GM21526 (cell line): Measurements from ENCODE around the gene FAM168A.
"Not testable (repeated sequence)": the region's sequence is repeated elsewhere in the genome, so short reads cannot be mapped to it uniquely, and the experiment has no call there.

Source experiments
- ATAC-seq: cut with Tn5 transposase; IDR thresholded peaks from one replicate; pipeline ENCODE4 v1.9.1; 2021; ENCODE audit warnings: moderate library complexity; ENCODE audit not compliant: unreplicated experiment, low FRiP score

FAM168A gene

DNA sequence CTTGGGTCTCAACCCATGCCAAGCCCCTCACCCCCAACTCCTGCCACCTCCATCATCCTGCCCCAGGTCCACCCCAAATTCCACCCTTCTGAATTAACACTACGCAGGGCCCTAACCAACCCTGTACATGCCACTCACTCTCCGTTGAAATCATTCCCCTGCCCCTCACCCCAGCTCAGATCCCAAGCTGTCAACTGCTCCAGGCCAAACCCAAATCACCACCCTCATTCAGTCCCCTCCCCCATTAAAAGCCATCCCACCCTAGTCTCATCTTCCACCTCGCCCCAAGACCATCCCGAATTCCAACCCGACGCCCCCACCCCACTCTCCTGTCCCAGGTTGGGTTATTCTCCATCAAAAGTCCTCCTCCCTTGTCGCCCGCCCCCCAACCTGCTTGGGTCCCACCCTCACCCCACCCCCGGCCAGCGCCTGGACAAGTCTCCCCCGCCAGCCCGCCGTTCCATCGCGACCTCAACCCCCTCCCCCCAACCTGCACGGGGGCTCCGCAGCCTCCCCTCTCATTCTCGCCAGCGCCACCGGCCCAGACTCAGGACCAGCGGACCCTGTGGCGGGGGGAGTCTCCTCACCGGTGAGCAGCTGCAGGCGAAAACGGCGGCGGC lies 466 bp downstream of the FAM168A start:
- no peak for ATAC-seq

DNA sequence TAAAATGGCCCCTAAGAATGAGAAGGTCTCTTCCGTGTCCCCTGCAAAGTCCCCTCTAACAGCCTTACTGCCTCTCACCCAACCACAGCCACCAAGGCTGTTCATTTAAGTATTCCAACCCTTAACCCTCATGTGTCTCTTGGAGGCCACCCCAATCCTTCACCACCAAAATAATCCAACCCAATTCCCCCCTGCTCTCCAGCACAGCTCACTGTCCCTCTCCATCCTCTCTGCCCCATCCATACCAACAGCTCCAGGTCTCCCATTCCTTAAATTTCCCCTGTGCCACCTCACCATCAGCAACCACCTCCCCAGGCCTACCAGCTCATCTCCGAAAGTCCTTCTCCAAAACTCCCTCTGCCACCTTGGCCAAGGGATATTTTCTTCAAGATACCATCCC lies 1.4 kb downstream of the FAM168A start:
- no peak for ATAC-seq

DNA sequence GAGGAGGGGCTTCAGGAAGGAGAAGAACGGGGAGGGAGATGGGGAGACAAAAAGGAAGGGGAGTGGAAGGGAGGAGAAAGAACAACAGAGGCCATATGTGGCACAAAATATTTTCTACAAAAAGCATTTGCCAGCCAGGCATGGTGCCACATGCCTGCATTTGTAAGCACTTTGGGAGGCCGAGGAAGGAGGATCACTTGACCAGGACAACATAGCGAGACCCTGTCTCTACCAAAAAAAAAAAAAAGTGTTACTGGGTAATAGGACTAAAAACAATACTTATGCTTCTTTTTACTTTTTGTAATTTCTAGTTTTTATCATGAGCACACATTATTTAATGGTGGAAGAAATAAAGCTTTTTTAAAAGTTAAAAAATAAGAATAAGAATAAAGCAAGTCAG lies 5.3 kb downstream of the FAM168A start:
- ATAC-seq: no peak

DNA sequence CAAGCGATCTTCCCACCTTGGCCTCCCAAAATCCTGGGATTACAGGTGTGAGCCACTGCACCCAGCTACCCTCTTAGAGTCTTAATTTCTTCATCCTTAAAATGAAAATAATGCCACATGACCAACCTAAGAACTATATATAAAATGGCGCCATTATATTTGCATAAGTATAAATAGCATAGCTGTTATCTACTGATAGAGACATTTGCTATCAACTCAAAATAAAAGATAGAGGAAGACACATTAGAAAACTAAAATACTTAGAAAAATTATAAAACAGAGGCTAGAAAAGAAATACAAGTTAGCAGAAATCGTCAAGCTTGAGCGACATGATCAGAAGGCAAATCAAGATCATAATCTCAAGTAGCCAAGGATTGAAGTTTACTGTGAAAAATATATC lies 6.2 kb downstream of the FAM168A start:
- ATAC-seq: no peak

DNA sequence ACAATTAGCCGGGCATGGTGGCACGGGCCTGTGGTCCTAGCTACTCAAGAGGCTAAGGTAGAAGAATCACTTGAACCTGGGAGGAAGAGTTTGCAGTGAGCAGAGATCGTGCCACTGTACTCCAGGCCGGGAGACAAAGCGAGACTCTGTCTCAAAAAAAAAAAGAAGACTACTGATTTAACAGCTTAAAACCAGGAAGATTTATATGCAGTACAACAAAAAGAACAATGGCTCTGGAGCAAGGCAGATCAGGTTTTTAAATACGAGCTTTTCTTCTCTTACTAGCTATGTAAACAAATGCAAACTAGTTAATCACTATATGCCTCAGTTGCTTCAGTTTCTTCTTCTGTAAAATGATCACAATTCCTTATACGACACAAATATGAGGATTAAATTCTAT lies 6.9 kb downstream of the FAM168A start:
- no peak for ATAC-seq

DNA sequence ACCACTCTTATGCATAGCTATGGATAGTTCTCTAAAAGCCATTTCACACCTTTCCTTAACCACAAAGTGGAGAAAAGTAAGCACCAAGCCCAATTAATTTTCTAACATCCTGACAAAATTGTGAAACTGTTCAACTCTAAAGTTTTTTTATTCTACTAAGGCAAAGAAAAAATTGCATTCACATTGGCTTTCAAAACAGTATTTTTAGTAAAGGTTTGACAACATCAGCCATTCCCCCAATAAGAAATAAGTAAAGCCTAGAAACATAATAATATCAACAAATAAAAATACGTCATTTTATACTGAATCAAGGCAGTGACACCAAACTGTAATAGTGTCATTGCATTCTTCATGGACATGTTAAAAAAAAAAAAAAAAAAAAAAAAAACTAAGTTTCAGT lies 11.1 kb downstream of the FAM168A start:
- ATAC-seq: no peak

DNA sequence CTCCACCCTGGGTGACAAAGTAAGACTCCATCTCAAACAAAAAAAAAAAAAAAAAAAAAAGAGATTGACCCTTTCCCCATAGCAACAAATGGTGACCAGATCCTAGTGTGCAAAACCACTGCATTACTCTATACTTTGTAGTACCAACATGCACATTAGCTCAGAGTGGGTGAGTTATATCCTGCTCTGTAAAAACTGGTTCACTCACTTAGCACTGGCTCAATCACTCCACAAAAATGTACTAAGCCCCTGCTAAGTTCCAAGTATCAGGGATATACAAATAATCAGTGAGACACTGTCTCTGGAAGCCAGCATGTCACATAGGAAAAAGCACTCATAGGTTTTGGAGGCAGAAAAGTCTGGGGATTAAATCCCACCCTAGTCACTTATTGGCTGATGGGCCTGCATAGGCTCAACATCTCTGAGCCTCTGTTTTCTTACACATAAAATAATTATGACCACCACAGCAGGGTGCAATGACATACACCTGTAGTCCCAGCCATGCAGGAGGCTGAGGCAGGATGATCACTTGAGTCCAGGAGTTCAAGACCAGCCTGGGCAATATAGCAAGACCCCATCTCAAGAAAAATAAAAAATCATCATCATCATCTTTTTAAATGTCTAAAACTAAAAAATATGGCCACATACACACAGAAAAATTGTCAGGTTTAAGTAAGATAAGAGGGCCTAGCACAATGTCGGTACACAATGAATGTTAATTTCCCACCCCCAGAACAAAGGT lies 11.9 kb downstream of the FAM168A start:
- no peak for ATAC-seq

DNA sequence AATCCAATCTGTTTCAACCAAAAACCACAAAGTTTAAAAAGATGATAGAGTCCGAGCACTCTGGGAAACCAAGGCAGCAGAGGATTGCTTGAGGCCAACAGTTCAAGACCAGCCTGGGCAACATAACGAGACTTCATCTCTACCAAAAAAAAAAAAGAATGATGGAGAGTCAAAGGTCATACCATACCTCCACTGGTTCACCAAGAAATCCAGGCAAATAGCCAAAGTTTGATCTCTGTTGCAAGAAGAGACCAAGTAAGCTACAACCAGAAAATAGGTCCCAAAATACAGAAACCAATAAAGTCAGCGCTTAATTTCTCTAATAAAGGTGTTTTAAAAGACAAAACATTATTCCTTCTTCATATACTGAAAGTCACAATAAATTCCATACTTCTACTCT lies 13.1 kb downstream of the FAM168A start:
- no peak for ATAC-seq

DNA sequence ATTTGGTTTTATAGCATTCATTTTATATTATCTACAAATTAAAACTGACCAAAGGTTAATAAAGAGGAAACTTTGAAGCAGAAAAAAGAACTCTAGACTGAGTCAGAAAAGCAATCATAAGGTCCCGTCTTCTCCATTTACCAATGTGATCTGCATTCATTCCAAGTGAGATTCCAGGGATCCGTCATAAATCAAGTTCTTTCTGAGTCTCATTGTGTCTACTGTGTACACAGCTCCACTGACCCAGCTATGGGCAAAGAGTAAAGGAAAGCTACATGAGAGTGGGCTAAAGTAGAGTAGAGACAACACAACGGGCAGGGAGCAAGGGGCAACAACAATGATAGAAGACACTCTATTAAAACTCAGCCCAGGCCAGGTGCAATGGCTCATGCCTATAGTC lies 15.3 kb downstream of the FAM168A start:
- no peak for ATAC-seq

DNA sequence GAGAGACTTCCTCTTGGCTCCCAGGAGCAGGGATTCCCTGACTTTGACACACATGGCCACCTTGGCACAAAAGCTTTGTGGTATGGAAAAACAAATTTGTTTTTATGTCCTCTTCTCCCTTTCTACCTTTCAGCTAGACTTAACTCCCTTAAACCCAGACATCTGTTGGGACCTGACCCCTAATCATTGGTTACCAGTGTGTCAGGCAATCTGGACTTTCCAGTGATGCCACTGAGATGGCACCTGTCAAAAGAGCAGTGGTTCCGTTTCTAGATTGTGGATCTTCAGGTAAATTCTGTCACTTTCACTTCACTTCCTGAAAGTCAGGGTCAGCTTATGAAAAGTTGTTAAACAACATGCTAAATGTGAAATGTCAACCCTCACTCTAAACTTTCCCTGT lies 17.2 kb downstream of the FAM168A start:
- not testable (repeated sequence) for ATAC-seq

DNA sequence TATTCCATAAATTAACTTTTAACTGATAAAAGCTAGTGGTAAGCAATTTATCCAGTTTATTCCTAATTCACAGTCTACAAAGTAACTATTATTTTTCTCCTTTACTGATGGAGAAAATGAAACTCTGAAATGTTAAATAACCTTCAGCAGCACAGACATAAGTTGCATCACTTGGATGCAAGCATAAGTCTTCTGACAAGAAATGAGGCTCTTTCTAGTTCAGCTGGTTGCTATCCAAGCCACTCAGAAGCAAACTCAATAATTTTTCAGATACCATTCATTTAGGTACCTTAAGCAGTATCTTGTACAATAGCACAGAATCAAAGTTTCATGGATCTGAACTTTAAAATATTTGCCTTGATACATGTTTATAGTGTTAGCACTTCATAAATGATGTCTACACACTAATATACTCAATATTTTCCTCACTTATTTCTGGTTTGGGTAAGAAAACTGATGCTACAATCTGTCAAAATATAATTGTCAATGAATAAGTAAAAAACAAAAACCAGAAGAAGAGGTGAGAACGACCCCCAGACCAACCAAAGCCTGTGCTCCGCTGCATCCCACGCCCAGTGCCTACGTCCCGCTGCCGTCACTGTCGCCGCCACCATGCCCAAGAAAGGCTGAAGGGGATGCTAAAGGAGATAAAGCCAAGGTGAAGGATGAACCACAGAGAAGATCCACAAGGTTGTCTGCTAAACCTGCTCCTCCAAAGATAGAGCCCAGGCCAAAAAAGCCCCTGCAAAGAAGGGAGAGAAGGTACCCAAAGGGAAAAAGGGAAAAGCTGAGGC lies 18.1 kb downstream of the FAM168A start:
- ATAC-seq: no peak

DNA sequence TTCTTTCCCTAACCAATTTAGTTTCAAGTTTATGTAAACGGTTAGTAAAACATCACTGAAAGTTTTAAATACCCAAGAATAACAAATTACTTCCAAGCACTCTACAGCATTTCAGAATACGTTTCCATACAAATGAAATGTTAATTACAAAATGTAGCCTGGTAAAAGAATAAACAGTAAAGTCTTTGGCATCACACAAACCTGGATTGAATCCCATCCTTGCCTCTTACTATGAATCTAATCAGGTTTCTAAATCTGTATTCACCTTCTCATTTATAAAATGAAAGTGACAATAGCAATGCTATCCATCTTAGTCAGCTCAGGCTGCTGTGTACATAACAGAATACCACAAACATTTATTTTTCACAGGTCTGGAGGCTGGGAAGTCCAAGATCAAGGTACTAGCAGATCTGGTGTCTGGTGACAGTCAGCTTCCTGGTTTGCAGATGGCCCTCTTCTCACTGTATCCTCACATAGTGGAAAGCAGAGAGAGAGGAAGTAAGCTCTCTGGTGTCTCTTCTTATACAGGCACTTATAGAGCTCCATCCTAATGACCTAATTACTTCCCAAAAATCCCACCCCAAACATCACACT lies 19.2 kb downstream of the FAM168A start:
- no peak for ATAC-seq

DNA sequence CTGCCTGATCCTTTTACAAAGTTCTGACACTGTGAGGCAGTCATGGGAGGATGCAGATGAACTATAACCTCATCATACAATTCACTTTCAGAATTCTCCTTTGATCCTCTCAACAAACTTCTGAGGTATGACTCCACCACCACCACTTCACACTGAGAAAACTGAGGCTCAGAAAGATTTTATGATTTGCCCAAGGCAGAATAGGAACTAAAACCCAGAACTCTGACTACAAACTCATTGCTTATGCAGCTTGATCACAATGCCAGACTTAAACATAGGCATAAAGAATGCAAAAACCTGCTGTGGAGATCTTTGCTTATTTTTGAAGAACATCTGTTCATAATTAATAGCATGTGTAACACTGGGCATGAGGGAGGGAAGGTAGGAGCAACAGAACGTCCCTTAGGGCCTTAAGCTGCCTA lies 20.4 kb downstream of the FAM168A start:
- no peak for ATAC-seq

DNA sequence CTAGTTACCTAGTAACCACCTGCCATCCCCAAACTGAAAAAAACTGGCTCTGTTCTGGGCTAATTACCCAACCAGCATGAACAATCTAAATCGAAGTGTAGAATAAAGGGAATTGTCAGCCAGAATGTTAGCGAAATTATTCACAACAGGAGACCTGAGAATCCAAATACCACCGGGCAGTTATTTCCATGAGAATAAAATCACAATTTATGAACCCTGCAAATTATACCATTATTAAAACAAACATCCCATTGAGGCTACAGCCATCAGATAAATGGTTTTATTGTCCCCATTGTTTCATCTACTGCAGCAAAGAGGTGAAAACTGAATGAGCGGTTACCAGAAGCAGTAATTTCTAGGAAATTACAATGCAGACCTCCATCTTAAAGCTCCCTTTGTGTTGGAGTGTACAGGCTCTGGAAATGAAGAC lies 21.7 kb downstream of the FAM168A start:
- ATAC-seq: no peak

DNA sequence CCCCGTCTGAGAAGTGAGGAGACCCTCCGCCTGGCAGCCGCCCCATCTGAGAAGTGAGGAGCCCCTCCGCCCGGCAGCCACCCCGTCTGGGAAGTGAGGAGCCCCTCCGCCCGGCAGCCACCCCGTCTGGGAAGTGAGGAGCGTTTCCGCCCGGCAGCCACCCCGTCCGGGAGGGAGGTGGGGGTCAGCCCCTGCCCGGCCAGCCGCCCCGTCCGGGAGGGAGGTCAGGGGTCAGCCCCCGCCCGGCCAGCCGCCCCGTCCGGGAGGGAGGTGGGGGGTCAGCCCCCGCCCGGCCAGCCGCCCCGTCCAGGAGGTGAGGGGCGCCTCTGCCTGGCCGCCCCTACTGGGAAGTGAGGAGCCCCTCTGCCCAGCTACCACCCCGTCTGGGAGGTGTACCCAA lies 25.9 kb downstream of the FAM168A start:
- not testable (repeated sequence) for ATAC-seq

DNA sequence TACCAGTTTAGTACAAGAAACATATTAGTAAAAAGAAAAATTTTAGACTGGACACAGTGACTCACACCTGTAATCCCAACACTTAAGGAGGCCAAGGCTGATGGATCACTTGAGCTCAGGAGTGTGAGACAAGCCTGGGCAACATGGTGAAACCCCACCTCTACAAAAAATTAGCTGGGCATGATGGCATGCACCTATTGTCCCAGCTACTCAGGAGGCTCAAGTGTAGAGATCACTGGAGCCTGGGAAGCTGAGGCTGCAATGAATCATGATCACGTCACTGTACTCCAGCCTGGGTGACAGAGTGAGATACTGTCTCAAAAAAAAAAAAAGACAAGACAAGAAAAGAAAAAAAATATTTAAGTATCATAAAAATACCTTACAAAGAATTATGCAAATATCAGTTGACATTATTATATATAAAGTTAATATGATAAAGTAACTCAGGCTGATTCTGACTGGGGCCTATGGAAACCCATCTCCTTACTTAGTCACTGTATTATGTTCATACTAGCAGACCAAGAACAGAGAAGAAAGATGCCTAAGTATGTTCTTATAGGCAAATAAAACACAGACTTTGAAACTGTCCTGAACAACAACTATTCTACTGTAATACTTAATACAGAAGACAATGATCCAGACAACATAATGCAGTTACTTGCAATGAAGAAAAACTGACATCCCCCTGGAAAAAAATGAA lies 27.3 kb downstream of the FAM168A start:
- ATAC-seq: no peak

DNA sequence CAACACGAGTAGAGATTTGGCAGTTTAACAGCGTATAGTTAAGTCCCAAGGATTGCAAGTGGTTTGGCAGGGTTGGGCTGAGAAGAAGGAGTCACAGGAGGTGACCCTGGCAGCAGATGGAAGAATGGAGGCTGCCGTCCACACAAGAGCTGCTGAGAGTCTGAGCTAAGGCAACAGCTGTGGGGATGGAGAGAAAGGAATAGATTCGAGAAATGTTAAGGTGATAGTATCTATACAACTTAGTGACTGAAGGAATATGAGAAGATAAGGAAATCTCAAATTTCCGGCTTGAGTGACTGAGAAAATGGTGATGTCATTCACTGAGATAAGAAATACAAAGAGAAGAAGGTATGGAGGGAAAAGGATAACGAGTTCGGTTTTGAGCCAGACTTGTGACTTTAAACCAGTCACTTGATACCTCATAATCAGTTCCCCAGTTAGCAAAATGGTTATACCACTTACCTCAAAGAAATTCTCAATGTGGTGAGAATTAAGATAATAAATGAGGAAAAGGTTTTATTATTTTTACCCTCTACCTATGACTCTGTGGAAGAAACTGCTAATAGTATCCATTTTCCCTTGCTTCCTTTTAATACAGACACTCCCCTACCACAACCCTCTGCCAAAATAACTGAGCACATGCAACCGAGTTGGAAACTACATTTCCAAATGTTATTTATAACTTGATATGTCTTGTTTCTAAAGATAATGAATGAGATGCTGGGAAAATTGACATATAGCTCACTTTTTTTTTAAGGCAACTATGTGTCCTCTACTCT lies 30.7 kb downstream of the FAM168A start:
- ATAC-seq: no peak

DNA sequence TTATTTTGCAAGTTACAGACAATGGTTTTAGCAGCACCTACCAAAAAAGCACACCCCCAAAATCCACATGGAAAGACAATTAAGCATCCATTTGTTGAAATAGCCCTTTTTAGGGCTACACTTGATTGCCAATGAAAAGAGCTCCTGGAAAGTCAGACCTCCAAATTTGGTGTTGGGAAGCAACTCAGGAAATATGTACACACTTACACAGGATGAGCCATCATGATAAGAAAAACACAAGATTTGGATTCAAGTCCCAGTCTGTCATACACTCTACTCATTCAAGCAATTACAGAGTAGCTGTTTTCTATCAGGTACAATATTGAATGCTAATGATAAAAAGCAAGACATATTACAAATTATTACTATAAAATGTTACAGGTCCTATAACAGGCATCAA lies 31.5 kb downstream of the FAM168A start:
- no peak for ATAC-seq

DNA sequence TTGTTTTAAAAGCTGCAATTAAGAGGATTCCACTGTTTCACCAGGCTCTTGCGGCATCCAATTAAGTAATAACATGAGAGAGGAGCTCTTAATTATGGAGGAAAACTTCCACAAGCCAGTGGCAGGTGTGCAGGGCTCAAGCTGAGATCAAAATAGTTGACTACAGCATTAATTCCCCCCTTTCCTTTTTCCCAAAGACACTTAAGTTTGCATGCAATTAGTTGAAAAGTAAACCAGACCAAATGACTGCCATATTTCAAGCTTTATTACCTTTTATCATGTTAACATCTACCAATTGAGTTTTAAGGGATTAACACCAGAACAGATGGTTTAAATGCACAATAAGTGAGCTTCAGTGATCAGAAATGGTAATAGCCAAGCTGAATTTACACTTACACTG lies 32.1 kb downstream of the FAM168A start:
- no peak for ATAC-seq

DNA sequence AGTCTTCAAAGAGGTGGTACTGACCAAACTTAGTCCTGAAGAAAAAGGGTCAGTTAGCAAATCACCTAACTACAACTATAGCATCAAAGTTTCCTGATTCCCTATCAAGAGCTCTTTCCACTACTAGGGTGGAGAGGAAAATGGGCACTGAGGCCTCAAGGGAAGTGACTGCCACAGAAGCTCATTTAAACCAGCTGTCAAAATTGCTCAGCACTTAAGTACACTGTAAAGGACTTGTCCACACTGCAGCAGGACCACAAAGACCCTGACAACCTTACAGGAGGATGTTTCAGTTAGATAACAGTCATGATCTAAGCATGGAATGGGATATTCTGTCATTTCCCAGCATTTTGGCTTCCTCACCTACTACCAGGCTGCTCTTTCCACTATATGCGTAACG lies 33.0 kb downstream of the FAM168A start:
- no peak for ATAC-seq
